ENCODE measurements around the gene MICOS13.
A peak's percentile ranks its signal among the peaks of the same experiment; 100 is the strongest.
"Not testable (repeated sequence)": the region's sequence is repeated elsewhere in the genome, so short reads cannot be mapped to it uniquely, and the experiment has no call there.

The MICOS13 gene

DNA sequence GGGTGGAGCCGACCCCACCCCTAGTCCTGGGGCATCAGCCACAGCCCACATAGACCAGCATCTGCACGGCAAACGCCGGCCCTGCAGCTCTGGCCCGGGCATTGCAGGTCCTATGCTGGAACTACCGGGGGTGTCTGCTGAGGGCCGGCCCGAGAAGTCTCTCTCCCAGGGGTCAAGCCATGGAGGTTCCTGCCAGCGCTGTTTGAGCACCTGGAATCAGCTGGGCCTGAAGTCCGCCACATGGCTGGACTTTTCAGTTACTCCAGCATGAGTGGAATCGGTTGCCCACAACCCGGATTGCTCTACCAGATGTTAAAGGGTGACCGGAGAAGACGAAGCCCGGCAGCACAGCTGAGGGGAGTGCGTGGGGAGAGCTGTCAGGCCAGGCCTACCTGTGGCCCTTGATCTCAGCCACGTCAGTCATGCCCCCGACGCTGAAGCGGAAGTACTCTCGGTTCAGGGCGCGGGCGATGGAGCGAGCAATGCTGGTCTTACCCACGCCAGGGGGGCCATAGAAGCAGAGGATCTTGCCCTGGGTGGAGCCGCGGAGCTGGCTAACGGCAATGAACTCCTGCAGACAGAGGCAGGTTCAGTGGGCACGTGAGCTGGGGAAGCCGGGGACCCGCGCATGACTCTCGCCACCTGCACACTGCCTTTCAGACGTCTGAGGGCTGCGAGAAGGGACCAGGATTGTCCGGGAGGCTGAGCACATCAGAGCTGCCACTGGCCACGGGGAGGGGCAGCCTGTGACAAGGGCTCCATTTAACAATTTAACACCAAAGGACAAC, 18.5 kb upstream of the MICOS13 start:
- DNase-seq: no peak

DNA sequence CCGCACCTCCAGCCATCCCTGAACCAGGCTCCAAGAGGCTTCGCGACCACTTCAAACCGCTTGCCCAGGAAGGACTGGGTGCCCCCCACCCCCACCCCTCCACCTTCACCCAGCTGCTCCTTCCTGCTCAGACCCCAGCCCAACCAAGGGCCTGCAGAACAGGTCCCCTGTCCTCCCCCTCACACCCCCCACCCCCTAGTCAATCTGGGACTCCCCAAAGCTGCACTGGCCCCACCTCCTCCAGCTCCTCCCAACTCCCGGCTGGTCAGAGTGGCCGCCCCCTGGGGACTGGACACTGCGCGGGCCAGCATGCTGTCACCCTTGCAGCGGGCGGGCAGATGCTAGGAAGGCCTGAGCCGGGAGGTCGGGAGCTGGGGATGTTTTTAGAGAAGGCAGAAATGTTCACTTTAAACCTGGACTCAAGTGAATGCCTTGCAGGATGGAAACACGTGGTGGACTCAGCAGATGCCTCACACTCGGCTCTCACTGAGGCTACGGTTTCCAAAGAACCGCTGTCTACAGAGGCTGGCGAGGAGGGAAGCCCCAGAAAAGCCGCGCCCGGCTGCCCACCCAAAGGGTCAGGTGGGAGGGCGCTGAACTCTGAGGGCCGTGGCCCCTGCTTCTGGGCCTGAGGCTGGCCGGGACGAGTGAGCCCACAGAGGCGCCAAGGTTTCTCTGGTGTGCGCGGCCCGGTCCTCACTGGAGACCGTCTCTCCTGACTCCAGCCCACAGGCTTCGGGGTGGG, 17.7 kb upstream of the MICOS13 start:
- no peak for DNase-seq

DNA sequence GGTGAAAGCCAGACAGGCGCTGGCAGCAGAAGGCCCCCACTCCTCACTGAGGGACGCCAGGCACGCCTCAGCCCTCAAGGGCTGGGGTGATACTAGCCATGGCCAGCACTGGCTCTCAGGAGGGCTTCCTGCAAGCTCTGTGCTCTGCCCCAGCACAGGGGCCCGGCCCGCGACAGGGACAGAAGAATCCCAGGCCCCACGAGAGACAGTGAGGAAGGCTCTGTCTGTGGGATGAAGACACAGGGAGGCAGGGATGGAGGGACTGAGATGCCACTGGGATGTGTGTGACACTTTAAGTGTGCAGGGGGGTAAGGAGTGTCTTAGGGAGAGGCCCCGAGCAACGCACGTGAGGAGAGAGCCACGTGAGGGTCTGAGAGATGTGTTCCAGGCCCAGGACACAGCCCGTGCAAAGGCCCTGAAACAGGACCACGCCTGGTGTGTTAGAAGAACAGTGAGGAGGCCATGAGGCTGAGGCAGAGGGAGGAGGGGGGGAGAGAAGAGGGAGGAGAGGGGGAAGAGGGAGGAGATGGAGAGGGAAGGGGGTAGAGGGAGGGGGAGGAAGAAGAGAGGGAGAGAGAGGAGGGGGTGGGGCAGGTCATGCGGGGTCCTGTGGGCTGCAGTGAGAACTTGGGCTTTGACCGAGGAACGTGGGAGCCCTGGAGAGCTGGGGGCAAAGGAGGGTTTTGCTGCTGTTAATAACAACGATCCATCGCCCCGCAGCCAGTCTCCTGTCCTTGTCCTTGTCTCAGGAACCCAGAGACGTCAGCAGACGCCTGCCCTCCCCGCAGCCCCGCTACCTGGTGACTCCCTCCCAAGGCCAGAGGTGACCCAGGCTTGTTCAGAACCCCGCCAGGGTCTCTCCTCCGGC, 16.9 kb upstream of the MICOS13 start:
- no peak for DNase-seq

DNA sequence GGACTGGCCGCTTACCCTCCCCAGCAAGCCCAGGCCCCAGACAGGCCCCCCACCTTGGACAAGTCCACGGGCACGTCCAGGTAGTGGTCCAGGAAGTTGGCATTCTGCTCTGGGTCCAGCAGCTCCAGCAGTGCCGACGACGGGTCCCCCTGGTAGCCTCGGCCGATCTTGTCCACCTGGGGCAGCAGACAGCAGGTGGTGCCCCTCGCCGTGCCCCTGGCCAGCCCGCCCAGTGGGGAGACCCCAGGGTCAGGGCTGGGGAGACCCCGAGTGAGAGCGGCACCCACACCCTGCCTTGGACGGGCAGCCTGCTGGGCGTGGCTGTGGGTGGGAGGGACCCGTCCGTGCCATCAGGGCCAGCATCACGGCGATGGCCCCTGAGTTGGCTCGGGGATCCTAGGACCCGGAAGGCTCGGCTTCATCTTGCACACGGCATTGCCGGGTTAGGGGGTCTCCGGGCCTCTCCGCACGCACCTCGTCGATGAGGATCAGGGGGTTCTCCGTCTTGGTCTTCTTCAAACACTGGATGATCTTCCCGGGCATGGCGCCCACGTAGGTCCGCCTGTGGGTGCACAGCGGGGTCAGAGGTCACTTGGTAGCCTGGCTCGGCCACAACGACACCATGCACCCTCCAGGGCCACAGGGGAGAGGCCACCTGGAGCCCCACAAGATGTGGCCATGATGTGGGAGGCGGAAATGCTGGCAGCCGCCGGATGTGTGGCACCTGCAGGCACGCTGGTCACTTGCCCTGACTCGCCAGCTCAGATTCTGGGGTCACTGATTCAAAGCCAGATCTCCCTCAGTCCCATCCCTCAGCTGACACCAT, 16.1 kb upstream of the MICOS13 start:
- DNase-seq: no peak

DNA sequence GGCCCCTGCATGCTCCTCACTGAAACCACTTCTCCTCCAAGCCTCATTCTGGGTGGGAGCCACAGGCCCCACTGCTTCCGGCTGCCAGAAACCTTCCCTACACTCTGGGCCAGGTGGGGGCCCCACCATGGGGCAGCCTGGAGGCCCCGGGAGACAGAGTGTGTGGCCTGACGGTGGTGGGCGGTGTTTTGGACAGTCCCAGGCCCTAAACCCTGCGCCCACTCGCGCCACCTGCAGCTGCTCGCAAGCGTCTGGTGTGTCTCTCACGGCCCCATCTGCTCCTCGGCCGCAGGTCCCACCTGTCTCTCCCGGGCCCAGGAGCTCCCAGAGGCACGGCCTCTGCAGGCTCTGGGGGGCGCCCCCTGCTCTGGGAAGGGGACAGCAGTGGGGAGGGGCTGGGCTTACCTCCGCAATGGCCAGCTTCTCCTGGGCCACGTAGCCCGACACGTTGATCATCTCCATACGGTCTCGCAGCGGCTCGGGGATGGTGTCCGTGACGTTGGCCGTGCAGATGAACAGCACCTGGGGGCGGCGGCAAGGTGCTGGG, 15.4 kb upstream of the MICOS13 start:
- no peak for DNase-seq

DNA sequence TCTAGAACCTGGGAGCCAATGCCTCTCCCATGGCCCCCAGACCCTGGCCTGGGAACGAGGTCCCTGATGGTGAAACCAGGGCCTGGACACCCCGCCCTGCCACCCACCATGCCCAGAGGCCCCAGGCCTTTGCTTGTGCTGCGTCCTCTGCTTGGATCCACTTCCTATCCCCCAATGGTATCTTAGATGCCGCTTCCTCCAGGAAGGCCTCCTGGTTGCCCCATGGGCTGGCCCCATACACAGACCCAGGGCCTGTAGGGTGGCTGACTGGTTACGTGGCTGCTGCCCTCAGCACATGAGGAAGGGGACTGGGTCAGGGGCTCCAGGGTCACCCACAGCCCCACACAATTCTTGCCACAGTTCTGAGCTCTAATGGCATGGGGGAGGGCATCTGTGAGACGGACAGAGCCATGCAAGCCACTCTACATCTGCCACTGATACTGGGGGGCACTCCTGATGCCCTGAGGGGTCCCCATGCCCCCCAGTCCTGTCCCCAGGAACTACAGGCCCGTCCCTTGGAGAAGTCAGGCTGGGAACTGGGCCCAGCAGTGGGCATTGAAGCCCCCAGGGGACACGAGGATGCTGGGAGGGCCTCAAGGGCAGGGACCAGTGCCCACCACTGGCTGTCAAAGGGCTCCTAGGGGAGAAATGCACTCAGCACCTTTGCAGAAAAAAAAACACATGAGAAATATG, 14.8 kb upstream of the MICOS13 start:
- no peak for DNase-seq

DNA sequence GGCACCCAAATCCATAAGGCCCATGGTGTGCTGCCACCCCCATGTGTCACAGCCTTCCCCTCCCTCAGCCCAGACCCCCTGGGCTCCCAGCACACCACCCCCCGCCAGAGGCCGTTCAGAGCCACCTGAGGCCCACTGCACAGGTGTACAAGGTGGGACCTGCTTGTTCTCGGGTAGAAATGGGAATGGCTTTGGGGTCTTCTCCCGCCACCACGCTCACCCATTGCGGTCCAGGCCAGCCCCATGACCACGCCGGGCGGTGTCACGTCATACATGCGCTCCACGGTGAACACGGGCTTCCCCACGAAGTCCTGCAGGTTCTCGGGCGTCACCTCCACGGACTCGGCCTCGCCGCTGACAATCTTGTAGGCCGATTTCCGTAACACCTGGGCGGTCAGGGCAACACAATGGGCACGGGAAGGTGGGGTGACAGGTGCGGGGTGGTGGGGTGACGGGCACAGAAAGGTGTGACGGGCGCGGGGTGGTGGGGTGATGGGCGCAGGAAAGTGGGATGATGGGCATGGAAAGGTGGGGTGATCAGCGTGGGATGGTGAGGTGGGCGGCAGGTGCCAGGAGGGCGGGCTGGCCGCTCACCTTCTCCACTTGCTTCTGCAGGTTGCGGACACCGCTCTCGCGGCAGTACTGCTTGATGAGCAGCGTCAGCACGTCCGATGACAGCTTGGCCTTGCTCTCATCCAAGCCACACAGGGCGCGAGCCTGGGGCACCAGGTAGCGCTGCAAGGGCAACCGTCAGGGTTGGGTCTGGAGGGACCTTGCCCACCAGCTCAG, 14.0 kb upstream of the MICOS13 start:
- no peak for DNase-seq

DNA sequence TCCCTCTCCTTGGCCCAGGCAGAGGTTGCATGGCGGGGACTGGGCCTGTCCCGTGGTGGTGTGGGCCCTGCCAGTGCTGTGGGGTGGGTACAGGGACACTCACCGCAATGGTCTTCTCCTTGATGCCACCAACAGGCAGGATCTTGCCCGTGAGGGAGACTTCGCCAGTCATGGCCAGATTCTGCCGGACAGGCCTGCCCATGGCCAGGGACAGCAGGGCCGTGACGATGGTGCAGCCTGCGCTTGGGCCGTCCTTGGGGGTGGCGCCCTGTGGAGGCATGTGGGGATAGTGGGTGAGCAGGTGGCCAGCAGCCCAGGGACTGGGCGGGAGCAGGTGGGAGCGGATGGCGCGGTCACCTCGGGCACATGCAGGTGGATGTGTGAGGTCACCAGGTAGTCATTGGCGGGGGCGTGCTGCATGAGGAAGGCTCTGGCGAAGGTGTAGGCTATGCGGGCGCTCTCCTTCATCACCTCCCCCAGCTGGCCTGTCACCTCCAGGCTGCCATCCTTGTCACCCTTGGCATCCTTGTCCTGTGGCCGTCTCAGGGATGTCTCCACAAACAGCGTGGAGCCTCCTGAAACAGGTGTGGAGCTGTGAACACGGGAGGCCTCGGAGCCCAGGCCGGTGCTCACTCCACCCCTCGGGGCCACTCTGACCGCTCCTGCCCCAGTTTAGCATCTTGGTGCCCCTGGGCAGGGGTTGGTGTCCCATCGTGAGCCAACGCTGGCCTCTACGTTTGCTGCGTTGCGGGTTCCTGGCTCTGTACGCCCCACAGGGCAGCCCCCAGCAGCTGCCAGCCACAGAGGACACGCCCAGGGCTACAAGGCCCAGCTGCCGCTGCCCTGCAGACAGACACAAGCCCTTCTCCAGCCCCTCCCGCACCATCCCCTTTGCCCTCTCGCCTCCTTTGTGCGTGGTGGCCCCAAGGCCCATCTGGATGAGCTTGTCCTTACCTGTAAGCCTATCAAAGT, 13.2 kb upstream of the MICOS13 start:
- DNase-seq: no peak

DNA sequence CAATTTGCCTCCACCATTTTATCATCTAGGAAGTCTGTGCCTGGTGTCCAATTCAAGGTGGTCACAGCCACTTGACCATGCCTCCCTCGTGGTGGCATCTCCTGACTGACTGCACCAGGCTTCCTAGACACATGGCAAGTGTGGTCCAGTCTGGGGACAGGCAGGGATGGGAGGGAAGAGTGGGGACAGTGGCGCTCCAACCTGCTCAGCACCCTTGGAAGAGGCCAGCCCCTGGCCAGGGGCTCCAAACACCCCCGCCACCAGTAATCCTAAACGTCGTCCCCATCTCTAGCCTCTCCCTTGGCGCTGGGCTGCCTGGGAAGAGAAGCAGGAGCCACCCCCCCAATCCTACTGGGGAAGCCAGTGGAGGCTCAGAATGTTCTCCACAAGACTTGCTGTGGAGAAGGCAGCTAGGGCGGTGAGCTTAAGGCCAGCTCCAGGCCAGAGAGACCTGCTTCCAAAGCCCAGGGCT, 12.4 kb upstream of the MICOS13 start:
- DNase-seq: no peak

DNA sequence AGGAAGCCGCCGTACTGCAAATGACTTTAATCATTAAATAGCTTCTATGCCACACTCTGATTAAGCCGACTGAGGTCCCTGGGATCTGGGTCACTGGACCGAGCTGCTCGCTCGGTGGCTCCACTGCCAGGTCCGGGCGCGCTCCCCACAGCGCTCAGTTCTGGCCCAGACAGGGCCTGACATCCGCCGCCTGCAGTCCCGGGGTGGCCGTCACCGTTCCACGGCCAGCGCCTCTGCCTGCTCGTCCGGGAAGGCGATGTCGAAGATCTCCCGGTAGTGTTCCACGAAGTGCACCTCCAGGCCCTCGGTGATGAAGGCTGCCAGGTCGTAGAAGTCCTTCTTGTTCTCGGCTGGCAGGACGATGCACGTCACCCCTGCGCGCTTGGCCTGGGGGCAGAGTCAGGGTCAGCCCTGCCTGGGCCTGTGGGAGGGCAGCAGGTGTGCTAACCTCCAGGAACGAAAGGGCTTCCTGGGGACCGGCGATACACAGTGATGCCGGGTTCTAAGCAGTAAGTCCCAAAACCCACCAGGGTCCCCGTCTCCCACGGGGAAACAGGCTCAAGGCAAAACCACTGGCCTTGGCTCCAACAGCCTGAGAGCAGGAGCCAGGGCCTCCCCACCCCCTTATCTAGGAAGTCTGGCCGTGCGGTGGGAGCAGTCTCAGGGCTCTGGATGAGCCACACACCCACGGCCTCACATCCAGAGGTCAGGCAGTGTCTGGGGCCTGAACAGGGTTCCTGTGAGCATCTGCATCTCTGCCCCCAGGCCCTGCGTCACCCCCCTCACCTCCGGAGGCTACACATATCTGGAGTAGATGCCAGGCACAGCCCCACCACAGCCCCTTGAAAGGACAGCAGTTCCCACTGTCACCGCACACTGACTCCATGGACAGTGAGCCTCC, 11.8 kb upstream of the MICOS13 start:
- DNase-seq: no peak

DNA sequence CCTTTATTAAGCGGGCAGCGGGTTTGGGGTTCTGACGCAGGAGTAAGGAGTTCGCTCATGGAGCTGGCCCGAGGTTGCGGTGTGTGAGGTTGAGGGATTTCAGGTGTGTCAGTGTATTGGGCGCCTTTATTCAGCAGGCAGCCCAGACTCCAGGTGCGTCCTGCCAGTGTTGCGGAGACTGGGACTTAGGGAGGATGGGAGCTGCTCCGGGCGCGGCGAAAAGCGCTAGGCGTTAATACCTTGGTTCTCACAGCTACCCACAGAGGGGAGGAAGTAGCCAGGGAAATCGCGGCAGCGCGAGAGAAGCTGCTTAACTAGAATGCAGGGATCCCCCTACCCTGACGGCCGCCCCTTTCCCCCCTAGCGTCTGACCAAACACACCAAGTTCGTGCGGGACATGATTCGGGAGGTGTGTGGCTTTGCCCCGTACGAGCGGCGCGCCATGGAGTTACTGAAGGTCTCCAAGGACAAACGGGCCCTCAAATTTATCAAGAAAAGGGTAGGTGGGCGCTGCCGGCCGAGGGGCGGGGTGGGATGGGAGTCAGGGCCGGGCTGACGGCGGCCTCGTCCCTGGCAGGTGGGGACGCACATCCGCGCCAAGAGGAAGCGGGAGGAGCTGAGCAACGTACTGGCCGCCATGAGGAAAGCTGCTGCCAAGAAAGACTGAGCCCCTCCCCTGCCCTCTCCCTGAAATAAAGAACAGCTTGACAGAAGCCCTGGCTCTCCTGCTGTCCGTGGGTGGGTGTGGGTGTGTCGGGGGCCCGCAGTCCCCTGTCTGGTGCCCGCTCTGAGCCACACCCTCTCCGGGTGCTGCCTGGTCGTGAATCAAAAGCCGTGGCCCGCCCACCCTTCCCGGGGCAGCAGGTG, 10.9 kb upstream of the MICOS13 start:
- DNase-seq: peak; percentile 74

DNA sequence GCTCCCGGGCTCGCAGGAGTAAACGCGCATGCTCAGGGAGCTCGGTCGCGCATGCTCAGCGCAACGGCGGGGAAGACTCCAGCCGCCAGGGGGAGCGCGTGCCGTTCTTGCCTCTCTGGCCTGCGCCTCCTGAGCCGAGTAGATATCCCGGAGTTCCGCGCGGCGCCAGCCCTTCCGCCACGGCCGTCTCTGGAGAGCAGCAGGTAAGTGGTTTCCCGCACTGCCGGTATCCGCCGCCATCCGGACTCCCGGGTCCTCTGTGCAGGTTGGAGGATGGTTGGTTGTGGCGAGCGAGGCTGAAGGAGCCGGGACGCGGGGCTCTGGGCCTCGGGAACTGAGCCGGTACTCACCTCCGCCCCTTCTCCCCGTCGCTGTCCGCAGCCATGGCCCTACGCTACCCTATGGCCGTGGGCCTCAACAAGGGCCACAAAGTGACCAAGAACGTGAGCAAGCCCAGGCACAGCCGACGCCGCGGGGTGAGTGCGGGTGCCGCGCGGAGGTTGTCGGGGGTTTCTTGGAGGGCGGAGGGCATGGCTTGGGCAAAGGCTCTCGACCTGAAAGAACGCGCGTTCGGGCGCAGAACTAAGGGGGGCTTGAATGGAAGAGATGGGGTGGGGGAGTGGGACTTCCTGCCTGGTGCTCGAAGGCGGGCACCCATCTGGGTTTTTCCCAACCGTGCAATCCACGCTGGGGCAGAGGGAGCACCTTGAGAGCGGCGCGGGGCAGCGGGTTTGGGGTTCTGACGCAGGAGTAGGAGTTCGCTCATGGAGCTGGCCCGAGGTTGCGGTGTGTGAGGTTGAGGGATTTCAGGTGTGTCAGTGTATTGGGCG, 10.0 kb upstream of the MICOS13 start, which contains the start of gene RPL36:
RPL36 (plus strand) TSS at position 171 of the 830 bp plus-strand sequence; CDS start at position 384, 213 bp downstream.
- DNase-seq: peak; percentile 99

DNA sequence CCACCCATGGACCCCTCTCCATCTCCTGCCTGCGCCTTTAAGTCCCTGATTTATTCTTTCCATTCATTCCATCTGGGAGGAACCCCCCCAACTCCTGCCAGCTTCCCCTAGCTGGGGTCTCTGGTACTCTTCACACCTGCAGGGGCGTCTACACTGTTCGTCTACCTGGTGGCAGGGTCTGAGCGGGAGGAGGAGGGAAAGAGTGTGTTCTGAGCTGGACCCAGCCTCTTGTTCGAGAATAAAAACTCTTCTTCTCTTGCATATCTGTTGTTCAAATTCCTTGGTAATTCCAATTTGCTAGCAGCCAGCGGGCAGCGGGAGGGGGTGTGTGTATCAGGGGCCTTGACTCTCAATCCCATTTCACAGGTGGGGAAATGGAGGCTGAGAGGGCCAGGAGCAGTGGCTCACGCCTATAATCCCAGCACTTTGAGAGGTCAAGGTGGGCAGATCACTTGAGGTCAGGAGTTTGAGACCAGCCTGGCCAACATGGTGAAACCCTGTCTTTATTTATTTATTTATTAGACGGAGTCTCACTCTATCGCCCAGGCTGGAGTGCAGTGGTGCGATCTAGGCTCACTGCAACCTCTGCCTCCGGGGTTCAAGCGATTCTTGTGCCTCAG, 8.1 kb upstream of the MICOS13 start:
- not testable (repeated sequence) for DNase-seq

DNA sequence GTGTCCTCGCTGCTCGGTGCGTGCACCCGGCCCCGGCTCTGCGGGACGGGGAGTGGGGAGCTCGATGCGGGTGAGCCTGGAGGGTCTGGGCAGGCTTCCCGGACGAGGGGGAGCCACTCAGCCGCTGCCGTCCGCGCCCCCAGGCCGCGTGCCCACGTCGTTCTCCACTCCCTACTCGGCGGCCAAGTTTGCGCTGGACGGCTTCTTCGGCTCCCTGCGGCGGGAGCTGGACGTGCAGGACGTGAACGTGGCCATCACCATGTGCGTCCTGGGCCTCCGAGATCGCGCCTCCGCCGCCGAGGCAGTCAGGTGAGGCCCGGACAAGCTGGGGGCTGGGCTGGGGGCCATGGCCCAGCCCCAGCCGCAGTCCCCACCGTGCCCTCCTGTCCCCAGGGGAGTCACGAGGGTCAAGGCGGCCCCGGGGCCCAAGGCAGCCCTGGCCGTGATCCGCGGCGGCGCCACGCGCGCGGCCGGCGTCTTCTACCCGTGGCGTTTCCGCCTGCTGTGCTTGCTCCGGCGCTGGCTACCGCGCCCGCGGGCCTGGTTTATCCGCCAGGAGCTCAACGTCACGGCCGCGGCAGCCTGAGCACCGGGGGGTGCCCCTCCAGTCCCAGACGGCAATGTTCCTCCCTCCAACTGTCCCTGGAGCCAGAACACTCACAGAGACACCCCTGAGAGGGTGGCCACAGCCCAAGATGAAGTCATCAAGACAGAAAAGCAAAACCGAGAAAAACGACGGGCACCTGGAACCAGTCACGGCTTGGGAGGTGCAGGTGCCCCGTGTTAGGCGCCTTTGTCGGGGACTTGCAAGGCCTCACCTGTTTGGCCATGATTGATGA, 7.3 kb upstream of the MICOS13 start:
- DNase-seq: no peak

All from stimulated activated CD4-positive, alpha-beta T cell treated with anti-CD3 and anti-CD28 coated beads, Interleukin-4, amount 100 ng/mL, for 1 hour (primary cell).